ENCODE results near the gene ERBB4.

Gene ERBB4

DNA sequence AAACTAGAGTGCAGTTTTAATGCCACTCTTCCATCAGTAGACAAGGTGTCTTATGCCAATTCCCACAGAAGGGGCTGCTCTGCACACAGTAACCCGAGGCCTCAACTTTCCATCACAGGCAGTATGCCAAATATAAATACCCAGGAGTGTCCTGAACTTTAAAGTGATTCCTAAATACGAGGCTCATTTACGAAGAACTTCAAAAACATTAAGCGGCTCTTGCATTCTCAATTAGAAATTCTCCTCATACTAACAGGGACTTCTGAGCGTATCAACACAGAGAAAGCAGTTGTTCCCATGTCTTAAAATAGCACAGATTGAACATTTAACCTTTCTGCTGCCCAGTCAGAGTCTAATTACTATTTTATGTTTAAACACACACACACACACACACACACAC is 638.6 kb downstream of the ERBB4 start:
- no peak overlapping the region for H3K9ac ChIP-seq
- H3K4me2 ChIP-seq: no peak overlapping the region
- no peaks in the 10 kb centered on the region for H3K79me2 ChIP-seq (ENCODE audit: insufficient read depth, low read depth)
- H3K4me1 ChIP-seq (ENCODE audit: low read depth, poor library complexity, severe bottlenecking): no peaks in the 10 kb centered on the region
- H3K27me3 ChIP-seq (ENCODE audit: insufficient read depth, low read depth): no peaks in the 10 kb centered on the region
- no peaks in the 10 kb centered on the region for H3K36me3 ChIP-seq (ENCODE audit: insufficient read depth)
- H3K27ac ChIP-seq: no peak overlapping the region
- no peak overlapping the region for H3K4me3 ChIP-seq (IDR thresholded peaks at IDR 0.05; ENCODE audit: insufficient read depth, low read depth, low read length)
- no peak for TF ChIP-seq CTCF (conservative IDR thresholded peaks at IDR 0.05; ENCODE audit: low read depth, low read length)
- H2AFZ ChIP-seq (ENCODE audit: low read depth): no peak overlapping the region
- H4K20me1 ChIP-seq (ENCODE audit: insufficient read depth): no peaks in the 10 kb centered on the region

GRCh38 chr2:211898702-211899101 is 639.9 kb downstream of the ERBB4 start:
- no peak overlapping the region for H2AFZ ChIP-seq (ENCODE audit: low read depth)
- no peaks in the 10 kb centered on the region for H3K79me2 ChIP-seq (ENCODE audit: insufficient read depth, low read depth)
- no peak overlapping the region for H3K9ac ChIP-seq
- no peaks in the 10 kb centered on the region for H3K27me3 ChIP-seq (ENCODE audit: insufficient read depth, low read depth)
- H3K27ac ChIP-seq: no peak overlapping the region
- no peak overlapping the region for H3K4me3 ChIP-seq (IDR thresholded peaks at IDR 0.05; ENCODE audit: insufficient read depth, low read depth, low read length)
- H4K20me1 ChIP-seq (ENCODE audit: insufficient read depth): no peaks in the 10 kb centered on the region
- TF ChIP-seq CTCF (conservative IDR thresholded peaks at IDR 0.05; ENCODE audit: low read depth, low read length): no peak
- H3K4me1 ChIP-seq (ENCODE audit: low read depth, poor library complexity, severe bottlenecking): no peaks in the 10 kb centered on the region
- H3K4me2 ChIP-seq: no peak overlapping the region
- H3K36me3 ChIP-seq (ENCODE audit: insufficient read depth): no peaks in the 10 kb centered on the region

DNA sequence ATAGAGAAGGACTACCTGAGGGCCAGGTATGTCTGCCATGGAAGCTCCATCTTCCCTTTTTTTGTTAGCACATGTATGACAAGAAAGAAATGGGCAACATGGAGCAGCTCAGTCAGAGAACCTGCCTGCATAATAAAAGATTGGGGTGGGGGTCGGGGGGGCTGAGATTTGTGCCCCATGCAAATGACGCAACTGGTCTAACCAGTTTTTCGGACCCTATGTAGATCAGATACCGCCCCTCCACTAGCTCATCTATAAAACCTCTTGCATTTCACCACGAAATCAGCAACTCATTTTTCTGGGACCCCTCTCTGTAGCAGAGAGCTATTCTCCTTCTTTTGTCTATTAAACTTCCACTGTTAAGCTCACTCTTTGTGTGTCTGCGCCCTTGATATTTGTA is 657.2 kb downstream of the ERBB4 start:
- H3K4me1 ChIP-seq (ENCODE audit: low read depth, poor library complexity, severe bottlenecking): no peaks in the 10 kb centered on the region
- H3K4me3 ChIP-seq (IDR thresholded peaks at IDR 0.05; ENCODE audit: insufficient read depth, low read depth, low read length): no peak overlapping the region
- TF ChIP-seq CTCF (conservative IDR thresholded peaks at IDR 0.05; ENCODE audit: low read depth, low read length): no peak
- no peaks in the 10 kb centered on the region for H3K27me3 ChIP-seq (ENCODE audit: insufficient read depth, low read depth)
- no peaks in the 10 kb centered on the region for H3K36me3 ChIP-seq (ENCODE audit: insufficient read depth)
- H3K79me2 ChIP-seq (ENCODE audit: insufficient read depth, low read depth): no peaks in the 10 kb centered on the region
- no peak overlapping the region for H3K27ac ChIP-seq
- no peaks in the 10 kb centered on the region for H4K20me1 ChIP-seq (ENCODE audit: insufficient read depth)
- no peak overlapping the region for H3K4me2 ChIP-seq
- no peak overlapping the region for H3K9ac ChIP-seq
- H2AFZ ChIP-seq (ENCODE audit: low read depth): no peak overlapping the region

- Histone ChIP-seq H3K79me2 (ENCODE audit: insufficient read depth, low read depth) (no peaks in the 10 kb centered on the region), H3K4me3 (IDR thresholded peaks at IDR 0.05; ENCODE audit: insufficient read depth, low read depth, low read length) (no peak overlapping the region), H3K4me1 (ENCODE audit: low read depth, poor library complexity, severe bottlenecking) (no peaks in the 10 kb centered on the region), H3K9ac (no peak overlapping the region), H4K20me1 (ENCODE audit: insufficient read depth) (no peaks in the 10 kb centered on the region), H3K27ac (no peak overlapping the region), H3K36me3 (ENCODE audit: insufficient read depth) (no peaks in the 10 kb centered on the region), H3K4me2 (no peak overlapping the region), H2AFZ (ENCODE audit: low read depth) (no peak overlapping the region), H3K27me3 (ENCODE audit: insufficient read depth, low read depth) (no peaks in the 10 kb centered on the region)
- TF ChIP-seq CTCF (conservative IDR thresholded peaks at IDR 0.05; ENCODE audit: low read depth, low read length): peak; percentile 61
Observed at GRCh38 chr2:211879323-211879722, 659.3 kb downstream of the ERBB4 start.

- TF ChIP-seq CTCF (conservative IDR thresholded peaks at IDR 0.05; ENCODE audit: low read depth, low read length): no peak
Observed at GRCh38 chr2:211877061-211877460, 661.5 kb downstream of the ERBB4 start.

More at GRCh38 chr2:211877061-211877460, 661.5 kb downstream of the ERBB4 start:
- Histone ChIP-seq H2AFZ (ENCODE audit: low read depth) (no peak overlapping the region), H3K27me3 (ENCODE audit: insufficient read depth, low read depth) (no peaks in the 10 kb centered on the region), H3K36me3 (ENCODE audit: insufficient read depth) (no peaks in the 10 kb centered on the region), H3K4me1 (ENCODE audit: low read depth, poor library complexity, severe bottlenecking) (no peaks in the 10 kb centered on the region), H3K4me2 (no peak overlapping the region), H3K27ac (no peak overlapping the region), H3K9ac (no peak overlapping the region), H3K79me2 (ENCODE audit: insufficient read depth, low read depth) (no peaks in the 10 kb centered on the region), H4K20me1 (ENCODE audit: insufficient read depth) (no peaks in the 10 kb centered on the region), H3K4me3 (IDR thresholded peaks at IDR 0.05; ENCODE audit: insufficient read depth, low read depth, low read length) (no peak overlapping the region)

Data from KMS-11 (cell line).